Muscle layer of colon (tissue), 2 donors: ENCODE results near the gene GRIP2.

ENCODE experiments used
- H3K27ac ChIP-seq: one replicate; pipeline ENCODE4 v1.7.0; 2013; ENCODE audit warnings: low read depth, mild to moderate bottlenecking, low read length, moderate library complexity
- H3K27me3 ChIP-seq, 2 donors: one replicate each; pipeline ENCODE4 v1.7.0; 2013; ENCODE audit warnings: low read length in 2 of 2, mild to moderate bottlenecking in 2 of 2; ENCODE audit not compliant: insufficient read depth in 2 of 2, control insufficient read depth in 1 of 2
- H3K36me3 ChIP-seq: one replicate; pipeline ENCODE4 v1.7.0; 2013; ENCODE audit warnings: mild to moderate bottlenecking, low read length; ENCODE audit not compliant: insufficient read depth
- H3K4me1 ChIP-seq: one replicate; pipeline ENCODE4 v1.7.0; 2013; ENCODE audit warnings: mild to moderate bottlenecking, low read length; ENCODE audit not compliant: insufficient read depth
- H3K4me3 ChIP-seq, 2 donors: one replicate each; pipeline ENCODE4 v1.7.0; 2013; ENCODE audit warnings: low read length in 2 of 2, low read depth in 1 of 2, mild to moderate bottlenecking in 1 of 2, moderate library complexity in 1 of 2
- H3K9ac ChIP-seq: one replicate; pipeline ENCODE4 v1.7.0; 2013; ENCODE audit warnings: low read length
- H3K9me3 ChIP-seq: one replicate; pipeline ENCODE4 v1.7.0; 2013; ENCODE audit warnings: mild to moderate bottlenecking, low read length
- donor health status: abdominal sarcoma.
- donor health status: Adenocarcinoma of cecum.

GRIP2 gene

DNA sequence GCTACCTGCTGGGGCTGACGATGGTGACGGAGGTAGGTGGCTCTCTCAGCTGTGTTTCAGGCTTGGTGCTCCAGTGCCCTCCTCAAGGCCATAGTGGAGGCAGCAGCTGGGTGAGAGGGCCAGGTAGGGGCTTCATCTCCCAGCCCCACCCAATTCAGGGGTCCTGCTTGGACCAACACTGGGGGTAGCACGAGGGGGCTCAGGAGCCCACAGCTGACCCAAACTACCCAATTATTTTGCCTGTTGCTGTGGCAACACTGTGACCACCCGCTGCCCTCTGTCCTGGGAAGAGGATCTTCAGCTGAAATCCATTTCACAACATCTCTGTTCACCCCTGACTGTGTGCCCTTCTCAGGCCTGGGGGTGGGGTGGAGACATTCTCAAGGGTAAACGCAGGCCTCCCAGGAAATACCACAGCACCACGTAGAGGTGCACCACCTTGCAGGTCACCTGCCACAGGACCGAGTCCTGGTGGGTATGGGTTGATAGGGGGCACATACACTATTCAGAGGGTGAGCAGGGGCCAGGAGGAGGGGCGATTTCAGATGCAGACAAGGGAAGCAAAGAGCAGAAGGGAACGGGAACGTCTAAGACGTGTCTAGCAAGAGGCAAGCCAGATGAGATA, 62.7 kb downstream of the GRIP2 start:
- H3K36me3 ChIP-seq = peaks cover 11% of the 10 kb centered on the region
- no peaks in the 10 kb centered on the region for H3K9me3 ChIP-seq
- H3K27ac ChIP-seq = no peak overlapping the region
- H3K4me1 ChIP-seq = no peaks in the 10 kb centered on the region
- H3K4me3 ChIP-seq = no peak overlapping the region
- H3K27me3 ChIP-seq = no peaks in the 10 kb centered on the region
- no peak overlapping the region for H3K9ac ChIP-seq

DNA sequence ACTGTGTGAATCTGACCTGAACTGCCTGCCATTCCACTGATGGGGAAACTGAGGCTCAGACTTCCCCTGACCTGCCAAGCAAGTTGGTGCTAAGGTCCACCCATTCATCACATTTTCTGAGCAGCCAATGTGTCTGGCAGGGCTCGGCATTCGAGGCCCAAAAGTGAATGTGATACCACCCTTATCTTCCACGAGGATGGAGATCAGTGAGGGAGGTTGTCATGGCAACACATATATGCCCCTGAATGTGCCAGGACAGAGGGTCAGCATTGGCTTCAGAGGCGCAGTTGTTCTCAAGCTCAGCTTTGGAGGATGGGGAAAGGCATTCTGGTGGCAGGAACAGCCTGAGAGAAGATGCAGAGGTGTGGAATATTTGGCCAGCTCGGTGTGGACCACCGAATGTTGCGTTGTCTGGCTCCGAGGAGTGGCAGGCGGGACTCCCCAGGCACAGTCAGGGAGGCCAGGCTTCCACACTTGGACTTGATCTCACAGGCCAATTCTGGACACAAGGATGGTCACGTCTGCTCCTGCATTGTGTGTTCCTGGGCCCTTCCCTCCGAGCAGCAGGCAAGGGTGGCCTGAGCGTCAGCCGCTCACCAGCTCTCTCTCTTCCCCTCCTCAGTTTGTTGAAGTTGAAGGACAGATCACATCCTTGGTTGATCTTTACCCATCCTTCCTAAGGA, 63.4 kb downstream of the GRIP2 start:
- Histone ChIP-seq H3K4me1 (no peaks in the 10 kb centered on the region), H3K4me3 (no peak overlapping the region), H3K27me3 (no peaks in the 10 kb centered on the region), H3K27ac (no peak overlapping the region), H3K9me3 (no peaks in the 10 kb centered on the region), H3K36me3 (peaks cover 11% of the 10 kb centered on the region), H3K9ac (no peak overlapping the region)

DNA sequence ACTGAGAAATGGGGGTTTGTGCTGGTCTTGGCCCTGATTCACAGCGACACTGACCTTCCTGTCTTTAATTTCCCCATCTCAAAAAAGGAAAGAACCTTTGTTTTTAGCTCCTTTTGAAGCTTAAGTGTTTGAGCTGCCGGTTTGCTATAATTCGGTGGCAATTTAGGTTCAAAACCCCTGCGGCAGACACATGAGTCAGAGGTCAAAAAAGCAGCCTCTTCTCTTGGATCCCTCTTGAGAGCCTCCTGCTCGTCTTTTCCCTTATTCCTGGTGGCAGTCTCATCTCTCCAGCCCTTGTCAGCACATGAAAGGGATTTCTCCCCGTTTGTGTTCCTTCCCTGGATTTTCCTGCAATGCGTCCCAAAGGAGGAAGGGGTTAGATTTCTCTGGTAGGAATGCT, 64.5 kb downstream of the GRIP2 start:
- Histone ChIP-seq H3K4me1 (no peaks in the 10 kb centered on the region), H3K9ac (no peak overlapping the region), H3K9me3 (no peaks in the 10 kb centered on the region), H3K27ac (no peak overlapping the region), H3K4me3 (no peak overlapping the region), H3K27me3 (no peaks in the 10 kb centered on the region), H3K36me3 (peaks cover 11% of the 10 kb centered on the region)

DNA sequence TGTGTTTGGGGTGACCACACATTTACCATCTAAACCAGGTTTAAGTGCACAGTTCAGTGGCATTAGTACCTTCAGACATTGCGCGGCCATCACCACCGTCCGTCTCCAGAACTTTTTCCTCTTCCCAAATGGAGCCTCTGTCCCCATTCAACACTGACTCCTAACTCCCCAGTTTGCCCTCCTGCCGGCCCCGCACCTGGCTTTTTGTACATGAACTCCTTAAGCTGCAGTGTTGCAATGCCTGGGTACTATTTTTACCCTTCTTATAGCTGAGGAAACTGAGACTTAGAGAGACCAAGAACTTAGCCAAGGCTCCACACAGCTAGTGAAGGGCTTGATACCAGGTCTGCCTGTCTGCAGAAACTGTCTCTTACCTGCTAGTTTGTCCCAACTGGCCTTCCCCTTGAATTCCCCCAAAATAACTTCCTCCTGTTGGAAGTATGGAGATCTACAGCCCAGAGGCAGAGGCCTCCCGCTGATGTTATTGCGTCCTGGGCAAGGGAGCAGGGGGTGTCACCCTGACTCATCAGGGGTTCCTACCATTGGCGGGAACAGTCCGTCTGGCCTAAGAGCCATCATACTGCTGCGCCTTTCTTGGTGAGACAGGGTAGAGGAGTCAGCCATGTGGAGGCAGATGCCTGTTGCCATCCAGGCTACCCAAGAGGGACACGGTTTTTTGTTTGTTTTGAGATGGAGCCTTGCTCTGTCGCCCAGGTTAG, 65.6 kb downstream of the GRIP2 start:
- Histone ChIP-seq H3K36me3 (peaks cover 2% of the 10 kb centered on the region), H3K4me3 (no peak overlapping the region), H3K9ac (no peak overlapping the region), H3K27me3 (no peaks in the 10 kb centered on the region), H3K27ac (no peak overlapping the region), H3K9me3 (no peaks in the 10 kb centered on the region), H3K4me1 (no peaks in the 10 kb centered on the region)

DNA sequence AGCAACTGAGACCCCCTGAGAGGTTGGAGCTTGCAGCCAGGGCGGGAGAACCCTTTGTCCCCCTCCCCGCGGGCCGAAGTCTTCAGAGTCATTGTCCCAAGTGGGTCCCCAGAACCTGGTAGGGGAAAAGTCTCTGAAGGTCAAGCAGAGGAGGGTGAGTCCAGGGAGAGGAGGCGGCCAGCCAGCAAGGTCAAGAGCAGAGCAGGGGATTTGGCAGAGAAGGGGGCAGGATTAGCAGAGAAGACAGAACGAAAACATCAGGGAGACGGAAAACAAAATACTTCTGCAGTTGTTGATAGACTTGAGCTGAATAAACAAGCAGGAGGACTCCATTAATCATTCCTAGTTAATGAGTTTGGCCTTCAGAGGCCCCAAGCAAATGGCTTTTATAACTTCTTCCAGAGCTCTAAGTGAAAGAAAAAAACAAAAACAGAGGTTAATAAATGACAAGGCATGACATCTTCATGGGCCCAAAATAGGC, 66.7 kb downstream of the GRIP2 start:
- Histone ChIP-seq H3K9ac (no peak overlapping the region), H3K4me3 (no peak overlapping the region), H3K9me3 (no peaks in the 10 kb centered on the region), H3K36me3 (no peaks in the 10 kb centered on the region), H3K4me1 (no peaks in the 10 kb centered on the region), H3K27ac (no peak overlapping the region), H3K27me3 (no peaks in the 10 kb centered on the region)

DNA sequence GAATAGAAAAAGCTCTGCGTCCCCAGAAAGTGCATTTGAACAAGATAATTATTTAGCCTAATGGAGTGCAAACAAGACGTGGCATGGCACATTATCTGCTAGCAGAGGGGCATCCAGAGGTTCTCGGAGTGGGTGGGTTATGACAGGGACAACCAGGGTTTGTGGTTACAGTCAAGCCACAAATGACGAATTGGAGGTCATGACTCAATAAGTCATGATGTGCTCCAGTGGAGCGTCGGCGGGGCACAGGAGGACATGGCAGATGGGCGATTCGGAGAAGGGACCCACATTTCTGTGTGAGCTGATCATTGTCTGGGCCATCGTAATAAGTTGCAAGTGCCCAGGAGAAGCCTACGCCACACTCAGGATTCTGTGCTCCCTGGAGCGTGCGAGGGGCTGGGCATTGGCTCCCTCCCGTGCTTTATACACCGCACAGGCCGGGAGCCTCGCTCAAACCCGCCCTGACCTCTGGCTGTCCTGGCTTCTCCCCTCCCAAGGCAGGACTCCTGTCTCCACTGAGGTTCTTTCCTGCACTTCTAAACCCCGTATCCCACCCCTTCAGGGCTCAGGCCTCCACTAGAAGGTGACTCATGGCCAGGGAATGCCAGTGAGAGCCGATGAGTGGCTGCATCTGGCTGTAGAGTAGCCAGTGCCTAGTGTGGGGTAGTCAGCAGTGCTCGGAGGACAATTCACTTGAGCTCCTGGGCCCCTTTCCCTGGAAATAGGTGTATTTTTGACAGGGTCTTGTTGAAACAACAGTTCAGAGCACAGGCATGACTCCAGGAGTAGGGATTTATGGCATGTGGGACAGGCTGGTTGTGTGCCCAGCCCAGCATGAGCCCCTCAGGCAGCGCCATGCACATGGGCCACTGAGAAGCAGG, 67.4 kb downstream of the GRIP2 start:
- Histone ChIP-seq H3K27me3 (no peaks in the 10 kb centered on the region), H3K4me1 (no peaks in the 10 kb centered on the region), H3K27ac (no peak overlapping the region), H3K9ac (no peak overlapping the region), H3K36me3 (no peaks in the 10 kb centered on the region), H3K9me3 (no peaks in the 10 kb centered on the region), H3K4me3 (no peak overlapping the region)

DNA sequence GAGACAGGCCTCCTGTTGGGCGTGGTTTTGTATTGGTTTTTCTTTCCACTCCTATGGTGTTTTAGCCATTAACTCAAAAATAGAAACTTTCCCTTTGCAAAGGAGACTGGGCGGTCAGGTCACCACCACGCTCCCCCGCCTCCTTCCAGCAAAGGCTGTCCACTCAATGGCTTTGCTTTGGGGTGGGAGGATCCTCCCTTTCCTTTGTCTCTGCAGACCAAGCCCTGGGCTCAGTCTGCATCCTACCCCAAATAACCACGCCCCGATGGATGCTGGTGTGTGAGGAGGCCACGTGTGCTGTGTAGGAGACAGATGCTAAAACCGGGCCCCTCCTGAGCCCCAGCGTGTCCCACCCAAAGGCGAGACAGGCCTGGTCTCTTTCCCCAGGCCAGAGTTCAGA, 68.5 kb downstream of the GRIP2 start:
- Histone ChIP-seq H3K4me1 (no peaks in the 10 kb centered on the region), H3K36me3 (no peaks in the 10 kb centered on the region), H3K9me3 (no peaks in the 10 kb centered on the region), H3K4me3 (no peak overlapping the region), H3K27ac (no peak overlapping the region), H3K9ac (no peak overlapping the region), H3K27me3 (no peaks in the 10 kb centered on the region)

DNA sequence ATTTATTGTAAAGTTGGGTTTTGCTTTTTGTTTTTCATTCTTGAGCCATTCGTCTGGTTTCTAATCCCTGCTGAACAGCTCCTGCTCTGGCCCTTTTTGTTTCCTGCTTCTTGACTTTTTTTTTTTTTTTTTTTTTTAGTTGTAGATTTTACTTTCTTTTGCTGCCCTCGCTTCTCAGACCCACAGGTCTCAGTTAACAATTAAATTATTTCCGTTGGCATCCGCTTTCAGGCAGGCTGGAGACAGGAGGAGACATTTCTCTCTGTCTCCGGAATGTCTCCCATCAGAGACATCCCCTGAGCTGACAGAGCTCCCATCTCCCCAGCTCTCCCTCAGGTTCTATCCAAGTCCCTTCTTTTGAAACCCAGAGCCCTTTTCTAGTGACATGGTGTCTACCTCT, 69.1 kb downstream of the GRIP2 start:
- H3K4me1 ChIP-seq = no peaks in the 10 kb centered on the region
- H3K36me3 ChIP-seq = no peaks in the 10 kb centered on the region
- no peaks in the 10 kb centered on the region for H3K9me3 ChIP-seq
- H3K27ac ChIP-seq = no peak overlapping the region
- H3K27me3 ChIP-seq = no peaks in the 10 kb centered on the region
- no peak overlapping the region for H3K4me3 ChIP-seq
- H3K9ac ChIP-seq = no peak overlapping the region

DNA sequence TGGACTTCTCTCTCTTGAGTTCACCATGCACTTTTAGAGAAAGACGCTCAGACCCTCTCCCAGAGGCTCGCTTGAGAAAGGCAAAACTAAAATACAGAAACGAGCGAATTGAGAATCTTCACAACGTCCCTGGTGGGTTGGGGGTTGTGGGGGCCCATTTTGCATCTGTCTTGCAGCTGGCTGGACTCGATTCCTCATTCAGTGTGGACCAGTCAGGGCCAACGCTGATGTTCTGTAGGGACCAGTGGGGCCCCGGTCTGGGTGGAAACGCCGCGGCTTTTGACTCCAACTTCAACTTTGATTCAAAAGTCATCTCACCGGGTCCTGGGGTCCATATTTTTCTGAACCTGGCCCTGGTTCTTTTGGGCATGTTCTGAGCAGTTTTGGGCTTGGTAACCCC, 69.7 kb downstream of the GRIP2 start:
- Histone ChIP-seq H3K4me1 (no peaks in the 10 kb centered on the region), H3K9ac (no peak overlapping the region), H3K27me3 (no peaks in the 10 kb centered on the region), H3K4me3 (no peak overlapping the region), H3K9me3 (no peaks in the 10 kb centered on the region), H3K36me3 (no peaks in the 10 kb centered on the region), H3K27ac (no peak overlapping the region)

DNA sequence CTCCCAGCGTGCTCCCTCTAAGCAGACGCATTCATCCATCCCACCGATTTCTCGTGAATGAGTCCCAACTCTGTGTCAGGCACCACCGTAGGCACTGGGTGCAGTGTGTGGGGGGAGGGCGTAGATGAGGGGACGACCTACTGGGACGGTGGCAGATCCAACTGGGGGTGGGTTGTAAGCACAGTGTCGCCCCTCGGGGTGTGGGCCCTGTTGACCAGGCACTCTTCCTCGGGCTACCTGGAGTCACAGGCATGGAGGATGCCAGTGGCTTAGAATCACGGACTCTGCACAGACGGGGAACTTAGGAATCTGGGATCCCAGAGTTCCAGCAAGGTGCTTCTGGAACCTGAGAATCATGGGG, 71.5 kb downstream of the GRIP2 start:
- no peaks in the 10 kb centered on the region for H3K36me3 ChIP-seq
- H3K4me1 ChIP-seq = no peaks in the 10 kb centered on the region

More for the DNA sequence above, 71.5 kb downstream of the GRIP2 start:
- no peak overlapping the region for H3K27ac ChIP-seq
- no peaks in the 10 kb centered on the region for H3K9me3 ChIP-seq
- no peaks in the 10 kb centered on the region for H3K27me3 ChIP-seq
- H3K4me3 ChIP-seq = no peak overlapping the region
- H3K9ac ChIP-seq = no peak overlapping the region
